ENCODE results near the gene CIART.

Gene CIART

DNA sequence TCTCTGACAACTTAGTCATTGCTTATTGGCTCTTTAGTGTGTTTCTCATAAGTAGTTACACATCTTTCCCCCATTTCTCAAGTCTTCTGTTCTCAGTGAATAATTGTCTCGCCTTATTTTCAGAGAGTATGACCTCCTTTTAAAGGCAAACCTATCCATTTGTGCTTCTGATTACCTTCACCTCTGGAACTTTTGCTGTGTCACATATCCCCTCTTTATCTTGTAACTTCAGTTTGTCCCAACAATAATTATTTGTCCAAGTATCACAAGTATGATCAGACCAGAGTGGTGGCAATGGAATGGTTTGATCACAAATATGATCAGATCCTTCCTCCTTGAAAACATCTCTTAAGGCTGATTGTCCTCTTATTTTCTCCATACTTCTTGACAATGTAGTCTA, 6.0 kb downstream of the CIART start:
- no peaks in the 10 kb centered on the region for H3F3A ChIP-seq (ENCODE audit: insufficient read depth, low read length)
- no peaks in the 10 kb centered on the region for H4K20me1 ChIP-seq (ENCODE audit: insufficient read depth, low read length)
- H3K4me3 ChIP-seq (ENCODE audit: low read length) = no peak overlapping the region
- H3K9me3 ChIP-seq (replicated peaks; ENCODE audit: insufficient read depth, low read length) = no peaks in the 10 kb centered on the region
- H3K4me1 ChIP-seq (ENCODE audit: low read length) = peaks cover 4% of the 10 kb centered on the region; the same call in 1 of the 2 replicates
- H2AFZ ChIP-seq (ENCODE audit: low read length) = no peak overlapping the region
- TF ChIP-seq EZH2 (optimal IDR thresholded peaks at IDR 0.05; ENCODE audit: low read depth, low read length) = no peak
- TF ChIP-seq, protein P1, sequence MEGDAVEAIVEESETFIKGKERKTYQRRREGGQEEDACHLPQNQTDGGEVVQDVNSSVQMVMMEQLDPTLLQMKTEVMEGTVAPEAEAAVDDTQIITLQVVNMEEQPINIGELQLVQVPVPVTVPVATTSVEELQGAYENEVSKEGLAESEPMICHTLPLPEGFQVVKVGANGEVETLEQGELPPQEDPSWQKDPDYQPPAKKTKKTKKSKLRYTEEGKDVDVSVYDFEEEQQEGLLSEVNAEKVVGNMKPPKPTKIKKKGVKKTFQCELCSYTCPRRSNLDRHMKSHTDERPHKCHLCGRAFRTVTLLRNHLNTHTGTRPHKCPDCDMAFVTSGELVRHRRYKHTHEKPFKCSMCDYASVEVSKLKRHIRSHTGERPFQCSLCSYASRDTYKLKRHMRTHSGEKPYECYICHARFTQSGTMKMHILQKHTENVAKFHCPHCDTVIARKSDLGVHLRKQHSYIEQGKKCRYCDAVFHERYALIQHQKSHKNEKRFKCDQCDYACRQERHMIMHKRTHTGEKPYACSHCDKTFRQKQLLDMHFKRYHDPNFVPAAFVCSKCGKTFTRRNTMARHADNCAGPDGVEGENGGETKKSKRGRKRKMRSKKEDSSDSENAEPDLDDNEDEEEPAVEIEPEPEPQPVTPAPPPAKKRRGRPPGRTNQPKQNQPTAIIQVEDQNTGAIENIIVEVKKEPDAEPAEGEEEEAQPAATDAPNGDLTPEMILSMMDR (IDR thresholded peaks at IDR 0.05; ENCODE audit: low read length) = no peak
- no peak for TF ChIP-seq EZH2phosphoT487 (IDR thresholded peaks at IDR 0.05; ENCODE audit: low read length)
- no peak overlapping the region for H3K4me2 ChIP-seq (ENCODE audit: low read depth, low read length)
- H3K27ac ChIP-seq (ENCODE audit: low read length) = no peak overlapping the region
- H3K9me2 ChIP-seq (replicated peaks; ENCODE audit: insufficient read depth, low read length) = no peaks in the 10 kb centered on the region
- no peaks in the 10 kb centered on the region for H3K36me3 ChIP-seq (replicated peaks; ENCODE audit: insufficient read depth, low read length)
- no peaks in the 10 kb centered on the region for H3K27me3 ChIP-seq (replicated peaks; ENCODE audit: insufficient read depth, low read length)
- no peaks in the 10 kb centered on the region for H3K79me2 ChIP-seq (ENCODE audit: low read length)
- no peak for DNase-seq
- H3K9ac ChIP-seq (ENCODE audit: low read length) = no peak overlapping the region

DNA sequence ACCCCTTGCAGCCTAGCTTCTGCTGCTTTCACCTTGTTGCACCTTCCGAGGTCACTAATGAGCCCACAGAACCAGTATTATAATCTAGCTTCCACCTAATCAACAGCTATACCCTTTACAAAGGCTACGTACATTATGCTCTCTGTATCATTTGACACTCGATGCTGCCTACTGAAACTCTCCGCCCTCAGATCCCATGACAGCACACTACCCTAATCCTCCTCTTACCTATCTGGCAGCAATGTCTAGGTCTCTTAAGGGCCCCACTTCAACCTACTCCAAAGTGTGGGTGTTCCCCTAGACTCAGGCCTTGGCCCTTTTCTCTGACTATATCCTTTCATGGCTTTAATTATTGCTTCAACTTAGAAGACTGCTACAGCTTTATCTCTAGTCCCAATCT, 6.5 kb downstream of the CIART start:
- Histone ChIP-seq H3K4me2 (ENCODE audit: low read depth, low read length) (no peak overlapping the region), H3F3A (ENCODE audit: insufficient read depth, low read length) (no peaks in the 10 kb centered on the region), H3K36me3 (replicated peaks; ENCODE audit: insufficient read depth, low read length) (no peaks in the 10 kb centered on the region), H3K4me1 (ENCODE audit: low read length) (peaks cover 5% of the 10 kb centered on the region; the same call in 1 of the 2 replicates), H3K9me2 (replicated peaks; ENCODE audit: insufficient read depth, low read length) (no peaks in the 10 kb centered on the region), H4K20me1 (ENCODE audit: insufficient read depth, low read length) (no peaks in the 10 kb centered on the region), H3K9me3 (replicated peaks; ENCODE audit: insufficient read depth, low read length) (no peaks in the 10 kb centered on the region), H3K27me3 (replicated peaks; ENCODE audit: insufficient read depth, low read length) (no peaks in the 10 kb centered on the region), H3K4me3 (ENCODE audit: low read length) (no peak overlapping the region), H3K27ac (ENCODE audit: low read length) (no peak overlapping the region), H3K79me2 (ENCODE audit: low read length) (peaks cover 1% of the 10 kb centered on the region; the same call in 1 of the 2 replicates), H3K9ac (ENCODE audit: low read length) (no peak overlapping the region), H2AFZ (ENCODE audit: low read length) (no peak overlapping the region)
- no peak for DNase-seq
- TF ChIP-seq EZH2 (optimal IDR thresholded peaks at IDR 0.05; ENCODE audit: low read depth, low read length) (no peak), EZH2phosphoT487 (IDR thresholded peaks at IDR 0.05; ENCODE audit: low read length) (no peak)
- TF ChIP-seq, protein P1 (IDR thresholded peaks at IDR 0.05; ENCODE audit: low read length) = no peak

DNA sequence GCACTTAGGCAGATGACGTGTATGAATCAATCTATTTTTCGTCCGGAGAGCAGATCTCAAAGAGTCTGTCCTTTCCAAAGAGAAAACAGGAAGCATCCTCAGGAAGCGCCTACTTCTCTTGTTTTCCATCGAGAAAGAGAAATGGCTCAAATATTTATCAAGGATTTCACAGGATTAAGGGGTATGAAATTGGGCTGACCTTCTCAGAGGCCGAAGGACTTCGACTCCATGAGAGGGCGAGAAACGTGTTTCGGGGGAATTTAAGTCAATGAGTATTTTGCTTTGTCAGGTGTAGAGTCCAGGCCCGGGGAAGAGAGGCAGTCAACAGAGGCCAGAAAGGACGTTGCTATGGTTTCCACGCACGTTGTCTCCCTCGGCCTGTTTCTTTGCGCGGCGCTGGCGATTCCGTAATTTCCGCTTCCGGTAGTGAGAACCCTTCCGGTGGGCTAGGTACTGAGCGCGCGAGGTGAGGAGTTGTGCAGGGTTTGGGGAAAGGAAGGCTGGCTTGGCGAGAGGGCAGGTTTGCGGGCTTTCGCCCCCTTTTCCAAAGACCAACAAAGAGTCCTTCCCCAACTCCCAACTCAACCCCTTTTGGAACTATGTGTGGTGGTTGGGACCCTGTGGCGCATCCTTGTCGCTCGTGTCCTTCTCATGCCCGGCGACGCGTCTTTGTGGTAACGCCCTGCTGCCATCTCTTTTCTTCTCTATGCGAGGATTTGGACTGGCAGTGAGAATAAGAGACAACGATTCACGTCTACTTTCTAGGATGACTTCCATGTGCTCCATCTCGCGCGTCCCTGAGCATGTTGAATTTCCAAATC, 11.3 kb downstream of the CIART start, which contains the start of gene MRPS21:
MRPS21 (plus strand) TSS at position 429 of the 821 bp plus-strand sequence. CDS start 506 bp downstream, outside the sequence.
- TF ChIP-seq, protein P1 (IDR thresholded peaks at IDR 0.05; ENCODE audit: low read length) = no peak
- TF ChIP-seq EZH2phosphoT487 (IDR thresholded peaks at IDR 0.05; ENCODE audit: low read length) = no peak
- no peak for TF ChIP-seq EZH2 (optimal IDR thresholded peaks at IDR 0.05; ENCODE audit: low read depth, low read length)
- Histone ChIP-seq H3K27ac (ENCODE audit: low read length) (peak within 1 kb of the TSS; percentile 61), H3K4me1 (ENCODE audit: low read length) (peaks cover 5% of the 10 kb centered on the region; the same call in 1 of the 2 replicates), H3K9me2 (replicated peaks; ENCODE audit: insufficient read depth, low read length) (no peaks in the 10 kb centered on the region), H3K79me2 (ENCODE audit: low read length) (peaks cover 18% of the 10 kb centered on the region), H3F3A (ENCODE audit: insufficient read depth, low read length) (no peaks in the 10 kb centered on the region), H3K36me3 (replicated peaks; ENCODE audit: insufficient read depth, low read length) (no peaks in the 10 kb centered on the region; the same call in 1 of the 2 replicates), H3K4me2 (ENCODE audit: low read depth, low read length) (peak within 1 kb of the TSS; percentile 69), H3K9me3 (replicated peaks; ENCODE audit: insufficient read depth, low read length) (no peaks in the 10 kb centered on the region), H3K27me3 (replicated peaks; ENCODE audit: insufficient read depth, low read length) (no peaks in the 10 kb centered on the region), H2AFZ (ENCODE audit: low read length) (peak within 1 kb of the TSS; percentile 84), H3K4me3 (ENCODE audit: low read length) (peak within 1 kb of the TSS; percentile 78), H3K9ac (ENCODE audit: low read length) (peak within 1 kb of the TSS; percentile 74), H4K20me1 (ENCODE audit: insufficient read depth, low read length) (no peaks in the 10 kb centered on the region)
- peak; percentile 96 for DNase-seq

Measured in MM.1S (cell line).